Measurements from ENCODE around the gene ELAPOR2. TPM values are rescaled to one million over a fixed set of nuclear protein-coding genes. Genes with fewer than 3 reads are reported as not detected.
"Not testable (repeated sequence)": the region's sequence is repeated elsewhere in the genome, so short reads cannot be mapped to it uniquely, and the experiment has no call there.

Gene ELAPOR2
- total RNA-seq, 1 experiment from 2014 or later, result 1.2 TPM

DNA sequence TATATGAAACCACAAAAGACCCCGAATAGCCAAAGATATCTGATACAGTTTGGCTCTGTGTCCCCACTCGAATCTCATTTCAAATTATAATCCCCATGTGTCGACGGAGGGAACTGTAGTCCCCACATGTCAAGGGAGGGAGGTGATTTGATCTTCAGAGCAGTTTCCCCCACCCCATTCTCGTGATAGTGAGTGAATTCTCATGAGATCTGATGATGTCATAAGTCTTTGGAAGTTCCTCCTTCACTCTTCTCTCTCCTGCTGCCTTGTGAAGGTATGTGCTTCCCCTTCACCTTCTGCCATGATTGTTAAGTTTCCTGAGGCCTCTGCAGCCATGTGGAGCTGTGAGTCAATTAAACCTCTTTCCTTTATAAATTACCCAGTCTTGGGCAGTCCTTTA, 13.0 kb downstream of the ELAPOR2 start:
- no peak for DNase-seq (ENCODE audit: low spot score)

DNA sequence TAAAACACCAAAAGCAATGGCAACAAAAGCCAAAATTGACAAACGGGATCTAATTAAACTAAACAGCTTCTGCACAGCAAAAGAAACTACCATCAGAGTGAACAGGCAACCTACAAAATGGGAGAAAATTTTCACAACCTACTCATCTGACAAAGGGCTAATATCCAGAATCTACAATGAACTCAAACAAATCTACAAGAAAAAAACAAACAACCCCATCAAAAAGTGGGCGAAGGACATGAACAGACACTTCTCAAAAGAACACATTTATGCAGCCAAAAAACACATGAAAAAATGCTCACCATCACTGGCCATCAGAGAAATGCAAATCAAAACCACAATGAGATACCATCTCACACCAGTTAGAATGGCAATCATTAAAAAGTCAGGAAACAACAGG, 14.7 kb downstream of the ELAPOR2 start:
- not testable (repeated sequence) for DNase-seq (ENCODE audit: low spot score)

DNA sequence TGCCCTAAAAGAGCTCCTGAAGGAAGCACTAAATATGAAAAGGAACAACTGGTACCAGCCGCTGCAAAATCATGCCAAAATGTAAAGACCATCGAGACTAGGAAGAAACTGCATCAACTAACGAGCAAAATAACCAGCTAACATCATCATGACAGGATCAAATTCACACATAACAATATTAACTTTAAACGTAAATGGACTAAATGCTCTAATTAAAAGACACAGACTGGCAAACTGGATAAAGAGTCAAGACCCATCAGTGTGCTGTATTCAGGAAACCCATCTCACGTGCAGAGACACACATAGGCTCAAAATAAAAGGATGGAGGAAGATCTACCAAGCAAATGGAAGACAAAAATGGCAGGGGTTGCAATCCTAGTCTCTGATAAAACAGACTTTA, 17.9 kb downstream of the ELAPOR2 start:
- not testable (repeated sequence) for DNase-seq (ENCODE audit: low spot score)

DNA sequence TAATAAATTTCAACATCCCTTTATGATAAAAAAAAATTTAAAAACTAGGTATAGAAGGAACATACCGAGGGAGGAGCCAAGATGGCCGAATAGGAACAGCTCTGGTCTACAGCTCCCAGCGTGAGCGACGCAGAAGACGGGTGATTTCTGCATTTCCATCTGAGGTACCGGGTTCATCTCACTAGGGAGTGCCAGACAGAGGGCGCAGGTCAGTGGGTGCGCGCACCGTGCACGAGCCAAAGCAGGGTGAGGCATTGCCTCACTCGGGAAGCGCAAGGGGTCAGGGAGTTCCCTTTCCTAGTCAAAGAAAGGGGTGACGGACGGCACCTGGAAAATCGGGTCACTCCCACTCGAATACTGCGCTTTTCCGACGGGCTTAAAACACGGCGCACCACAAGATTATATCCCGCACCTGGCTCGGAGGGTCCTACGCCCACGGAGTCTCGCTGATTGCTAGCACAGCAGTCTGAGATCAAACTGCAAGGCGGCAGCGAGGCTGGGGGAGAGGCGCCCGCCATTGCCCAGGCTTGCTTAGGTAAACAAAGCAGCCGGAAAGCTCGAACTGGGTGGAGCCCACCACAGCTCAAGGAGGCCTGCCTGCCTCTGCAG, 19.7 kb downstream of the ELAPOR2 start:
- DNase-seq (ENCODE audit: low spot score), result not testable (repeated sequence)

DNA sequence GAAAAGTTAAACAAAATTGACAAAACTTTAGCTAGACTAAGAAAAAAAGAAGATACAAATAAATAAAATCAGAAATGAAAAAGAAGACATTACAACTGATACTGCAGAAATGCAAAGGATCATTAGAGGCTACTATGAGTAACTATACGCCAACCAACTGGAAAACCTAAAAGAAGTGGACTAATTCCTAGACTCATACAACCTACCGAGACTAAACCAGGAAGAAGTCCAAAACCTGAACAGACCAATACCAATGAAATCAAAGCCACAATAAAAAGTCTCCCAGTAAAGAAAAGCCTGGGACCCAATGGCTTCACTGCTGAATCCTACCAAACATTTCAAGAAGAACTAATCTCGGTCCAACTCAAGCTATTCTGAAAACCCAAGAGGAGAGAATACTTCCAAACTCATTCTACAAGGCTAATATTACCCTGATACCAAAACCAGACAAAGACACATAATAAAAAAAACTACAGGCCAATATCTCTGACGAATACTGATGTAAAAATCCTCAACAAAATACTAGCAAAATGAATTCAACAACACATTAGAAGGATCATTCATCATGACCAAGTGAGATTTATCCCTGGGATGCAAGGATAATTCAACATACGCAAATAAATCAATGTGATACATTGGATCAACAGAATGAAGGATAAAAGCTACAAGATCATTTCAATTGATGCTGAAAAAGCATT, 20.3 kb downstream of the ELAPOR2 start:
- DNase-seq (ENCODE audit: low spot score), result no peak

DNA sequence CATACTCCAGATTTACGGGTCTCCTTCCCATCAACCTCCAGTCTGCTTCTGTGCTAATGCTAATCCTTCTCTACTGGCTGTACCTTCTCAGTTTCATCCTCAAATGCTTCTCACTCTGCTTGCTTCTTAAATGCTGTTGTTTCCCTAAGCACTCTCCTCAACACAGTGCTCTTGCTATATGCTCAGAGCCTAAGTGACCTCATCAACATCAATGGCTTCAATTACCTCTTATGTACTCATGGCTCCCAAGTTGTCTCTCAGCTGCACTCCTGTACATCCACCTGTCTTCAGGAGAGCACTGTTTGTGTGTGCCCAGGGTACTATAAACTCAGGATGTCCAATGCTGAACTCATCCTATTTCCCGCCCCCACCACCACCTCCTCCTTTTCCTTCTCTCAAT, 22.5 kb downstream of the ELAPOR2 start:
- DNase-seq (ENCODE audit: low spot score), result no peak

DNA sequence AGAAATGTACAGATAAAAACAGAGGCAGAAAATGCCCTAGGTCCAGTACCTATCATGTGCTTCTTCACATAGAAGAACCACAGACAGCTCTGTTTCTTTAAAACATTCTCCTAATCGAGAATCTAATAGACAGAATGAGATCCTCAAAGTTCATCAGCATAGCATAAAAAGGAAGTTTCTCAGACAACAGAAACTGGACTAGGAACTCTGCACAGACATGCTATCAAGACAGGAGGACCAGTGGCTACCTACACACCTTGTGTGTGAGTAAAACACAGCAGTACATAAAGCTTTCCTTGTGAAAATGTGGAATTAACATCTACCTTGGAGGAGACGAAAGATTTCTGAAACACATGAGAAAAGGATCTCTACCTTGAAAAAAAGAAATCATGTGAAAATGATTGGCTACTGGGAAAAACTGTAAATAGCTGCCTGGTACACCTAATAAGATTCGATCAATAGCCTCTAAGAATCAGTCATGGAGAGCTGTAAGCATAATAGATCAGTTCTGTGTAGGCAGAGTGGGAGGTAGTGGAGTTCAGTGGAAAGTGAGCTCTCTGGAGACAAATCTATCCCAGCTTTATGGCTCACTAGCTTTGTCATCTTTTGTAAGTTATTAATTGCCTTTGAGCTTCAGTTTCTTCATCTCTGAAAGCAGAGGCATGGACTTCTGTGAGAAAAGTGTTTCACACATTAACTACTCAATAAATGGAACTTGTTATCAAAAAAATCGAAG, 26.7 kb downstream of the ELAPOR2 start:
- DNase-seq (ENCODE audit: low spot score), result no peak

DNA sequence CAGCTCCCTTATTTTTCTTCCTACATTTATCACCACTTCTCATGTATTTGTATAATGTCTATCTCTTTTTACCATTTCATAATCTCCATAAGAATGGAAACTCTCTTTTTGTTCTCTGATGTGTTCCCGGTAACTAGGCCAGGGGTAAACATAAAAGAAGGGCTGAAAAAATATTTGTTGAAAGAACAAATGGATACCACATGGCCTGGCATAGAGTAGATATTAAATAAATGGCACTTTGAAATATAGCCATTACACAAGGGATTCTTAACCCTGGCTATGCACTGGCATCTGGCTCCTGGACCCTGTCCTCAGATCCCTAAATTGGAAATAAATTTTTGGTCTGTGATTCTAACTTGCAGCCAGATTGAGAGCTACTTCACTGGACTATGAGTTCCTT, 30.4 kb downstream of the ELAPOR2 start:
- no peak for DNase-seq (ENCODE audit: low spot score)

DNA sequence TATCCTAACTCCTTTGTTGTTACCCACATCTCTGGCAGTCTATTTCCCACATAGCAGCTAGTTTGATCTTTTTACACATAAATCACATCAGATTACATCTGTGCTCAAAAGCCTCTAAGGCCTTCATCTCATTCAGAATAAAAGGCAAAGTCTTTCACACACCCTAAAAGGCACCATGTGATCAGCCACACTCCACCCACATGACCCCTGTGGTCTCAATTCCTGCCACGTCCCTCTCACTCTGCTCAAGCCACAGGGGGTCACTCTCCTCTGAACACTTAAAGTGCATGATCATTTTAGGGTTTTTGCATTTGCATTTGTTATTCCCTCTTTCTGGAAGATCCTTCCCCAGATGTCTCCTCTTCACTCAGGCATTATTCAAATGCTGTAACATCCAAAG, 30.8 kb downstream of the ELAPOR2 start:
- no peak for DNase-seq (ENCODE audit: low spot score)

DNA sequence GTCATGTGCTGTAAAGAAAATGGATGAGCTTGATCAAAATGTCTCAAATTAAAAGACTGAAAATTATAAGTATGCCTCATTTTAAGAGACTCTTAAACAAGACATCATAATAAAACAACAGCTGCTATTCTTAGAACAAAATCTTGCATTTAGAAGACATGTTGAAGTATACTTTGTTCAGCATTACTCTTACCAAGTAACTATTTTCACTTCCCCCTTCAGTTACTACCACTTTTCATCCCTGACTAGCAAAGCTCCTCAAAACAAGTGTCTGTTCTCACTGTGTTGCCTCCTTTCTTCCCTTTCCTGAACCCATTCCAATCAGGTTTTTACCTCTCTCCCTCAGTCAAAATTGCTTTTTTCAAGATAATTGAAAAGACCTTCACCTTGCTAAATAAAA, 31.6 kb downstream of the ELAPOR2 start:
- no peak for DNase-seq (ENCODE audit: low spot score)

DNA sequence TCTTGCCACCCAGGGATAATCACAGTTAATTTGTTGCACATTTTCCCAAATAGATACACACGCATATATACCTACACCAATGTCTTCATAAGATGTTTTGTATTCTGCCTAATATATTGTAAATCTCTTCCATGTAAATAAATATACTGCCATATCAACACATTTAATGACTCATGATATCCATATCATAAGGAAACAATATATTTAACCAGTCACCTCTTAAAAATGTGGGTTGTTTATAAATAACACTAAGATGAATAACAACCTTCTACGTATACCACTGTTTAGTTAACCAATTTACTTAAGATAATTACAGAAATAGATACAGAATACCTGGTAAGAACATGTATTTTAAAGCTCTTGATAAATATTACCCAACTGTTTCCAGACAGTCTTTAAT, 38.2 kb downstream of the ELAPOR2 start:
- no peak for DNase-seq (ENCODE audit: low spot score)

DNA sequence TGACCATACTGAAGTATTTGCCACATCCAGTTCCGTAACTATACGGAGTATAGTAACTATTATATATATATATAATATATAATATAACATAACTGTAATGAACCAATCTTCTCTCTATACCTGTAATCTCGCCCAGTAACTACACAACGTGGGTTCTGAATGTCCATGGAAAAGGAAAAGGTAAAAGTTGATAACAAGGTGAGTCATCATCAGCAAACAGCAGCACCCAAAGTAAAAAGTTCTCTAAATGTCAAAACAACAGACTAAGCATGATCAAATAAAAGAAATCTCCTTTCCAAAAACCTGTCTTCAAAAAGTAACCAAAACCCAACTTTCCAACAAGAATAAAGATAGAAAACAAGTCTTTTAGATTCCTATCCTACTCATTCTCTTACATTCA, 42.8 kb downstream of the ELAPOR2 start:
- no peak for DNase-seq (ENCODE audit: low spot score)

DNA sequence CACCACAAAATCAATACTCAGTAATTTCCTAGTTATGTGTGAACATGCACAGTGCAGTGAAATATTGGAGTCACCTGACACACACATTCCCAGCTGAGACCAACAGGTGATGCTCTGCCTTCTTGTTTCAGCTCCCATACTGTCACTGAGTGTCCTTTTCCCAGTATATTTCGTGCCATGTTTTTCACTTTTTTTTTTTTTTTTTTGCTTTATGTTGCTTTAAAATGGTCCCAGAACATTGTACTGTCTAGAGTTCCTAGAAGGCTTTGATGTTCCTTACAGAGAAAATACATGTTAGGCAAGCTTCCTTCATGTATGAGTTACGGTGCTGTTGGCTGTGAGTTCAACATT, 45.6 kb downstream of the ELAPOR2 start:
- no peak for DNase-seq (ENCODE audit: low spot score)

DNA sequence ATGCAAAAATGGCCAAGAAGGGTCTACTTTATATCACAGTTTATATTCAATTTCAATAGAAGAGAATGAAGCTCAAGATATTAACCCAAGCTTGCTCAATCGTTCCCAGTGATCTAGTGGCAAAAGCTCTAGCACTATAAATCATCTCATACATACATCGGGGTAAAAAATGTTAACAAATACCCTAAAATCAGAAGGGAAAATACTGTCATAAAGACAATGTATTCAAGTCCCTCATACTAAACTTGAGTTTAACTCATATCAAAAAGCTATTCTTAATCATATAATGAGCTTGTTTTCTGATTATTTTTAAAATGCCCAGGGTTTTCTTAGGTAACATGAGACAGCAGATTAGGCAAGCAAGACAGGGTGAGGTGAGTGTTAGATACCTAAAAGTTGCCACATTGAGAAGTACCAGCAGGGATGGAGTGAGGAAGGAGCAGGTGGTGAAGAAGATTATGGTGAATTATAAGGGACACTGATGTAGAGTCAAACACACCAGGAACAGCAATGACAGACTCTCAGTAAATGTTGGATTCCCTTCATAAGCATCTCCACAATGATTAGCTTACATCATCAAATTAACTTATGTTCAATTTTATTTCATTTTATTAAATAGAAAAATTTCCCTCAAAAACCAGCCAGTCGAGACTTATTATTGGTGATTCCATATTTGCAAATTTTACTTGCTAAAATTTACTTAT, 46.2 kb downstream of the ELAPOR2 start:
- no peak for DNase-seq (ENCODE audit: low spot score)

Other genes with a start within 250 kb of the ELAPOR2 start
- gene DMTF1, start 92.8 kb upstream of the ELAPOR2 start, total RNA-seq (2014; rRNA removed; shearing (Covaris generic)), result 47.0 TPM in 2 replicates
- gene TMEM243, start 160.1 kb upstream of the ELAPOR2 start, total RNA-seq (2014; rRNA removed; shearing (Covaris generic)), result 22.8 and 26.0 TPM in 2 replicates